Neural cell (in vitro differentiated cells): ENCODE results near the gene AGXT. TPM values are rescaled to one million over a fixed set of nuclear protein-coding genes. Genes with fewer than 3 reads are reported as not detected.

Experiments used
- H2AFZ ChIP-seq: fragments of 200-600, 300-800 bp; sonication (generic), shearing (Covaris generic); 2 replicates; pipeline ENCODE4 v1.6.0; 2014; ENCODE audit warnings: low read depth, mild to moderate bottlenecking, antibody characterized with exemption, low read length, moderate library complexity
- H3F3A ChIP-seq: fragments of 200-600 bp; shearing (Covaris generic); 2 replicates; pipeline ENCODE4 v1.6.1; 2016; ENCODE audit warnings: mild to moderate bottlenecking, moderate library complexity, mixed read lengths, antibody characterized with exemption, low read length; ENCODE audit not compliant: insufficient read depth, poor library complexity, severe bottlenecking
- H3K27ac ChIP-seq: fragments of 200-600, 300-800 bp; sonication (generic), shearing (Covaris generic); 2 replicates; pipeline ENCODE4 v1.5.1; 2014; ENCODE audit warnings: mild to moderate bottlenecking, low read length, moderate library complexity
- H3K27me3 ChIP-seq: fragments of 300-800, 200-600 bp; sonication (generic), shearing (Covaris generic); 2 replicates; pipeline ENCODE4 v1.6.0; 2014; ENCODE audit warnings: mild to moderate bottlenecking, low read depth, low read length, moderate library complexity; ENCODE audit not compliant: insufficient read depth
- H3K36me3 ChIP-seq: fragments of 300-800, 200-600 bp; sonication (generic), shearing (Covaris generic); 2 replicates; pipeline ENCODE4 v1.5.1; 2014; ENCODE audit warnings: mild to moderate bottlenecking, antibody characterized with exemption, low read length, moderate library complexity; ENCODE audit not compliant: insufficient read depth
- H3K4me2 ChIP-seq: fragments of 300-800, 200-600 bp; sonication (generic), shearing (Covaris generic); 2 replicates; pipeline ENCODE4 v1.6.0; 2014; ENCODE audit warnings: mild to moderate bottlenecking, low read length
- H3K4me3 ChIP-seq: fragments of 300-800, 200-600 bp; sonication (generic), shearing (Covaris generic); 2 replicates; pipeline ENCODE4 v1.5.1; 2014; ENCODE audit warnings: mild to moderate bottlenecking, low read length, moderate library complexity
- H3K79me2 ChIP-seq: fragments of 200-600 bp; shearing (Covaris generic); replicated peaks from 2 replicates; pipeline ENCODE4 v1.6.0; 2014; ENCODE audit warnings: mild to moderate bottlenecking, low read length, moderate library complexity; ENCODE audit not compliant: insufficient read depth
- H3K9ac ChIP-seq: fragments of 300-800, 200-600 bp; sonication (generic), shearing (Covaris generic); 2 replicates; pipeline ENCODE4 v1.6.1; 2016; ENCODE audit warnings: mild to moderate bottlenecking, low read length, mixed read lengths
- H3K9me2 ChIP-seq: fragments of 200-600 bp; shearing (Covaris generic); 2 replicates; pipeline ENCODE4 v1.6.1; 2016; ENCODE audit warnings: mild to moderate bottlenecking, low read length, mixed read lengths; ENCODE audit not compliant: insufficient read depth
- H3K9me3 ChIP-seq: fragments of 200-600, 300-800 bp; sonication (generic), shearing (Covaris generic); 2 replicates; pipeline ENCODE4 v1.6.1; 2016; ENCODE audit warnings: mild to moderate bottlenecking, mixed run types, low read length, moderate library complexity, mixed read lengths
- H4K20me1 ChIP-seq: fragments of 200-600 bp; shearing (Covaris generic); 2 replicates; pipeline ENCODE4 v1.6.1; 2016; ENCODE audit warnings: mild to moderate bottlenecking, mixed run types; ENCODE audit not compliant: insufficient read depth
- CTCF ChIP-seq: fragments of 450-650 bp; IDR thresholded peaks from 2 replicates; pipeline ENCODE4 v1.5.1; 2014; ENCODE audit warnings: antibody characterized with exemption, mild to moderate bottlenecking, moderate library complexity; ENCODE audit not compliant: poor library complexity, severe bottlenecking
- EP300 ChIP-seq: fragments of 450-650 bp; conservative IDR thresholded peaks from 2 replicates; pipeline ENCODE4 v1.6.1; 2014; ENCODE audit warnings: antibody characterized with exemption, mild to moderate bottlenecking, moderate library complexity; ENCODE audit not compliant: poor library complexity, severe bottlenecking
- EZH2 ChIP-seq: fragments of 200-600, 300-800 bp; shearing (Covaris generic), sonication (generic); IDR thresholded peaks from 2 replicates; pipeline ENCODE4 v1.6.1; 2014; ENCODE audit warnings: antibody characterized with exemption, low read length, borderline replicate concordance, mild to moderate bottlenecking; ENCODE audit not compliant: insufficient read depth, poor library complexity, severe bottlenecking
- MXI1 ChIP-seq: fragments of 450-650 bp; conservative IDR thresholded peaks from 2 replicates; pipeline ENCODE4 v1.6.1; 2014; ENCODE audit warnings: antibody characterized with exemption, mild to moderate bottlenecking; ENCODE audit not compliant: poor library complexity, severe bottlenecking
- POLR2AphosphoS5 ChIP-seq: IDR thresholded peaks from 2 replicates; pipeline ENCODE4 v1.6.1; 2012
- RAD21 ChIP-seq: fragments of 450-650 bp; conservative IDR thresholded peaks from 2 replicates; pipeline ENCODE4 v1.6.1; 2014; ENCODE audit warnings: antibody characterized with exemption, mild to moderate bottlenecking, moderate library complexity
- REST ChIP-seq: IDR thresholded peaks from 2 replicates; pipeline ENCODE4 v1.6.1; 2012; ENCODE audit warnings: borderline replicate concordance
- SMC3 ChIP-seq: fragments of 450-650 bp; conservative IDR thresholded peaks from 2 replicates; pipeline ENCODE4 v1.6.1; 2014; ENCODE audit warnings: antibody characterized with exemption, mild to moderate bottlenecking, moderate library complexity; ENCODE audit not compliant: poor library complexity
- TAF1 ChIP-seq: IDR thresholded peaks from 2 replicates; pipeline ENCODE4 v1.6.1; 2012; ENCODE audit warnings: low read depth
- polyA plus RNA-seq: library from polyadenylated mRNA; depleted of rRNA; stranded (reverse); fragments of >200 nt; gene quantifications from 2 replicates; pipeline ENCODE4 v1.2.3, GENCODE V29; 2014

Gene AGXT
- polyA plus RNA-seq, 1 donor from 2014 or later = not detected

- Histone ChIP-seq H3K9ac (no peak overlapping the region), H3K27me3 (no peaks in the 10 kb centered on the region), H2AFZ (no peak overlapping the region), H3K4me3 (no peak overlapping the region), H4K20me1 (no peaks in the 10 kb centered on the region), H3K9me2 (no peaks in the 10 kb centered on the region), H3K79me2 (no peaks in the 10 kb centered on the region), H3F3A (no peaks in the 10 kb centered on the region), H3K9me3 (no peaks in the 10 kb centered on the region), H3K36me3 (no peaks in the 10 kb centered on the region), H3K27ac (no peak overlapping the region), H3K4me2 (no peak overlapping the region)
- TF ChIP-seq EZH2 = no peak
- no peak for TF ChIP-seq RAD21
- TF ChIP-seq EP300 = no peak
- TF ChIP-seq CTCF = no peak
- no peak for TF ChIP-seq MXI1
- no peak for TF ChIP-seq SMC3
- no peak for TF ChIP-seq REST
- no peak for TF ChIP-seq TAF1
- TF ChIP-seq POLR2AphosphoS5 = no peak
Measured at GRCh38 chr2:240846873-240847595, 21.6 kb upstream of the AGXT start.

- Histone ChIP-seq H3K27me3 (no peaks in the 10 kb centered on the region), H4K20me1 (no peaks in the 10 kb centered on the region), H3F3A (no peaks in the 10 kb centered on the region), H3K4me3 (no peak overlapping the region), H3K9me2 (no peaks in the 10 kb centered on the region), H3K9ac (no peak overlapping the region), H3K27ac (no peak overlapping the region), H3K9me3 (no peaks in the 10 kb centered on the region), H3K4me2 (no peak overlapping the region), H3K36me3 (no peaks in the 10 kb centered on the region), H3K79me2 (no peaks in the 10 kb centered on the region), H2AFZ (no peak overlapping the region)
- TF ChIP-seq REST (no peak), CTCF (no peak), EP300 (no peak), RAD21 (no peak), SMC3 (no peak), MXI1 (no peak), TAF1 (no peak), EZH2 (no peak), POLR2AphosphoS5 (no peak)
Measured at GRCh38 chr2:240847817-240848216, 20.8 kb upstream of the AGXT start.
